ENCODE data around the gene SIPA1L2. TPM values are rescaled to one million over a fixed set of nuclear protein-coding genes. Genes with fewer than 3 reads are reported as not detected.

SIPA1L2 gene
- total RNA-seq, 1 donor from 2014 or later: 9.0 TPM

- Mint-ChIP-seq H3K27me3 (ENCODE audit: low read depth) (no peaks in the 10 kb centered on the region), H3K27ac (ENCODE audit: unreplicated experiment) (no peak overlapping the region), H3K36me3 (ENCODE audit: low read depth) (no peaks in the 10 kb centered on the region), H3K4me1 (ENCODE audit: low read depth) (no peaks in the 10 kb centered on the region), H3K9me3 (ENCODE audit: low read depth) (no peaks in the 10 kb centered on the region), H3K4me3 (ENCODE audit: unreplicated experiment) (no peak overlapping the region)
- TF ChIP-seq CTCF (IDR thresholded peaks at IDR 0.05): no peak
- DNase-seq (ENCODE audit: low spot score): no peak
Measured at GRCh38 chr1:232644209-232644608, 14.3 kb upstream of the SIPA1L2 start.

- no peak for DNase-seq (ENCODE audit: low spot score)
- H3K9me3 Mint-ChIP-seq (ENCODE audit: low read depth): no peaks in the 10 kb centered on the region
- no peaks in the 10 kb centered on the region for H3K4me1 Mint-ChIP-seq (ENCODE audit: low read depth)
- no peak overlapping the region for H3K27ac Mint-ChIP-seq (ENCODE audit: unreplicated experiment)
- no peak overlapping the region for H3K4me3 Mint-ChIP-seq (ENCODE audit: unreplicated experiment)
- no peaks in the 10 kb centered on the region for H3K36me3 Mint-ChIP-seq (ENCODE audit: low read depth)
- peak; percentile 23 for TF ChIP-seq CTCF (IDR thresholded peaks at IDR 0.05)
- no peaks in the 10 kb centered on the region for H3K27me3 Mint-ChIP-seq (ENCODE audit: low read depth)
Measured at GRCh38 chr1:232643251-232643650, 13.3 kb upstream of the SIPA1L2 start.

GRCh38 chr1:232641507-232641906, 11.6 kb upstream of the SIPA1L2 start:
- no peaks in the 10 kb centered on the region for H3K4me1 Mint-ChIP-seq (ENCODE audit: low read depth)
- TF ChIP-seq CTCF (IDR thresholded peaks at IDR 0.05): no peak
- no peak for DNase-seq (ENCODE audit: low spot score)
- no peaks in the 10 kb centered on the region for H3K9me3 Mint-ChIP-seq (ENCODE audit: low read depth)
- H3K4me3 Mint-ChIP-seq (ENCODE audit: unreplicated experiment): no peak overlapping the region
- no peaks in the 10 kb centered on the region for H3K36me3 Mint-ChIP-seq (ENCODE audit: low read depth)
- H3K27ac Mint-ChIP-seq (ENCODE audit: unreplicated experiment): no peak overlapping the region
- H3K27me3 Mint-ChIP-seq (ENCODE audit: low read depth): no peaks in the 10 kb centered on the region

GRCh38 chr1:232636799-232637198, 6.9 kb upstream of the SIPA1L2 start:
- DNase-seq (ENCODE audit: low spot score): no peak
- no peaks in the 10 kb centered on the region for H3K4me1 Mint-ChIP-seq (ENCODE audit: low read depth)
- no peak overlapping the region for H3K27ac Mint-ChIP-seq (ENCODE audit: unreplicated experiment)
- no peaks in the 10 kb centered on the region for H3K27me3 Mint-ChIP-seq (ENCODE audit: low read depth)
- no peak for TF ChIP-seq CTCF (IDR thresholded peaks at IDR 0.05)
- H3K4me3 Mint-ChIP-seq (ENCODE audit: unreplicated experiment): no peak overlapping the region
- H3K36me3 Mint-ChIP-seq (ENCODE audit: low read depth): no peaks in the 10 kb centered on the region
- H3K9me3 Mint-ChIP-seq (ENCODE audit: low read depth): no peaks in the 10 kb centered on the region

GRCh38 chr1:232635778-232636356, 5.9 kb upstream of the SIPA1L2 start:
- Mint-ChIP-seq H3K27ac (ENCODE audit: unreplicated experiment) (no peak overlapping the region), H3K36me3 (ENCODE audit: low read depth) (no peaks in the 10 kb centered on the region), H3K4me3 (ENCODE audit: unreplicated experiment) (no peak overlapping the region), H3K27me3 (ENCODE audit: low read depth) (no peaks in the 10 kb centered on the region), H3K4me1 (ENCODE audit: low read depth) (peaks cover 1% of the 10 kb centered on the region), H3K9me3 (ENCODE audit: low read depth) (no peaks in the 10 kb centered on the region)
- peak; percentile 92 for TF ChIP-seq CTCF (IDR thresholded peaks at IDR 0.05)
- no peak for DNase-seq (ENCODE audit: low spot score)

Data from chondrocyte (in vitro differentiated cells).